ENCODE data around the gene BACE1-AS.

DNA sequence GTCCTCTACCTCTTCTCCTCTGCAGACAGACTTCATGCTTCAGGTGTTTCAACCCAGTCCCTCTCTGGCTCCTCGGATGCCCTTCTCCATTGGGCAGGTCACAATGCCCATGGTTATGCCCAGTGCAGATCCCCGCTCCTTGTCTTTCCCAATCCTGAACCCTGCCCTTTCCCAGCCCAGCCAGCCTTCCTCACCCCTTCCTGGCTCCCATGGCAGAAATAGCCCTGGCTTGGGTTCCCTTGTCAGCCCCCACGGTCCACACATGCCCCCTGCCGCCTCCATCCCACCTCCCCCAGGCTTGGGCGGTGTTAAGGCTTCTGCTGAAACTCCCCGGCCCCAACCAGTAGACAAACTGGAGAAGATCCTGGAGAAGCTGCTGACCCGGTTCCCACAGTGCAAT, 9.3 kb upstream of the BACE1-AS start:
- TF ChIP-seq, protein P1, sequence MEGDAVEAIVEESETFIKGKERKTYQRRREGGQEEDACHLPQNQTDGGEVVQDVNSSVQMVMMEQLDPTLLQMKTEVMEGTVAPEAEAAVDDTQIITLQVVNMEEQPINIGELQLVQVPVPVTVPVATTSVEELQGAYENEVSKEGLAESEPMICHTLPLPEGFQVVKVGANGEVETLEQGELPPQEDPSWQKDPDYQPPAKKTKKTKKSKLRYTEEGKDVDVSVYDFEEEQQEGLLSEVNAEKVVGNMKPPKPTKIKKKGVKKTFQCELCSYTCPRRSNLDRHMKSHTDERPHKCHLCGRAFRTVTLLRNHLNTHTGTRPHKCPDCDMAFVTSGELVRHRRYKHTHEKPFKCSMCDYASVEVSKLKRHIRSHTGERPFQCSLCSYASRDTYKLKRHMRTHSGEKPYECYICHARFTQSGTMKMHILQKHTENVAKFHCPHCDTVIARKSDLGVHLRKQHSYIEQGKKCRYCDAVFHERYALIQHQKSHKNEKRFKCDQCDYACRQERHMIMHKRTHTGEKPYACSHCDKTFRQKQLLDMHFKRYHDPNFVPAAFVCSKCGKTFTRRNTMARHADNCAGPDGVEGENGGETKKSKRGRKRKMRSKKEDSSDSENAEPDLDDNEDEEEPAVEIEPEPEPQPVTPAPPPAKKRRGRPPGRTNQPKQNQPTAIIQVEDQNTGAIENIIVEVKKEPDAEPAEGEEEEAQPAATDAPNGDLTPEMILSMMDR (IDR thresholded peaks at IDR 0.05): no peak
- no peak for TF ChIP-seq POLR2A (IDR thresholded peaks at IDR 0.05)
